Measurements from ENCODE around the gene HES2. TPM values are rescaled to one million over a fixed set of nuclear protein-coding genes. Genes with fewer than 3 reads are reported as not detected.

HES2 gene
- total and polyA plus RNA-seq, 9 of the 15 experiments (the other 6 are each of a cell fraction or from before 2014, with no cell fraction given) = 0.05 to 0.18 (median 0.07) TPM; not detected in 4

DNA sequence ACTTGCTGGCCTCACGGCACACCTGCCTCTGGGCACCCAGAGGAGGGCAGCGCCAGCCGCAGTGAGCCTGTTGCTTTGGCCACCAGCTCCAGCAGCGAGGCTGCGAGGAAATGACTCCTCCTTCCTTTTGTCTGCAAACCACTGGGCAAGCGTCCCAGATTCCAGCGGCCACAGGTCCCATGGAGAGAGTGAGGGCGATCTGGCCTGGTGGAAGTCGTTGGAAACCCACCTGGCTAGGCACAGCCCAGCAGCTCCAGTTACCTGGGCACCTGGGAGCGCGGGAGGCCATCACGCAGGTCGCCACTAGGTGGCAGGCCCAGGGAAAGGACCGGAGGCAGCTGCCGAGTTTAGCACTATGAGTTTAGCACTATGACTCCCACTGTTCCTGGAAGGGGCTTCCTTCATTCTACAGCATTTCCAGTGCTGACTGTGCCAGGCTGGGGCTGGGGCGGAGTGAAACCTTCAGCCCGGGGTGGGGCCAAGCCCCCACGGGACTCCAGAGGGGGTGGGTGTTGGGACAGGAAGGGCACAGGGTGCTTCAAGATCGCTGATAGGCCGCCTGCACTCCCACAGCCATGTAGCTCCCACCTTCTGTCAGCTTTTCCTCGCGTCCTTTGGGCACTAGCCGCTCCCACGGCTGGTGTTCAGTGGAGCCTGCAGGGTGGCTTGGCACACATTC, 3.7 kb upstream of the HES2 start (continued):
- TF ChIP-seq JUND (IDR thresholded peaks at IDR 0.05; ENCODE audit: borderline replicate concordance, low read depth, low read length) = peak; percentile 27; the same call in 1 of the 2 replicates
- TF ChIP-seq JUND (tag; IDR thresholded peaks at IDR 0.05; ENCODE audit: borderline replicate concordance, low read depth, low read length) = no peak; the same call in 2 of the 3 replicates
- TF ChIP-seq, protein P1, sequence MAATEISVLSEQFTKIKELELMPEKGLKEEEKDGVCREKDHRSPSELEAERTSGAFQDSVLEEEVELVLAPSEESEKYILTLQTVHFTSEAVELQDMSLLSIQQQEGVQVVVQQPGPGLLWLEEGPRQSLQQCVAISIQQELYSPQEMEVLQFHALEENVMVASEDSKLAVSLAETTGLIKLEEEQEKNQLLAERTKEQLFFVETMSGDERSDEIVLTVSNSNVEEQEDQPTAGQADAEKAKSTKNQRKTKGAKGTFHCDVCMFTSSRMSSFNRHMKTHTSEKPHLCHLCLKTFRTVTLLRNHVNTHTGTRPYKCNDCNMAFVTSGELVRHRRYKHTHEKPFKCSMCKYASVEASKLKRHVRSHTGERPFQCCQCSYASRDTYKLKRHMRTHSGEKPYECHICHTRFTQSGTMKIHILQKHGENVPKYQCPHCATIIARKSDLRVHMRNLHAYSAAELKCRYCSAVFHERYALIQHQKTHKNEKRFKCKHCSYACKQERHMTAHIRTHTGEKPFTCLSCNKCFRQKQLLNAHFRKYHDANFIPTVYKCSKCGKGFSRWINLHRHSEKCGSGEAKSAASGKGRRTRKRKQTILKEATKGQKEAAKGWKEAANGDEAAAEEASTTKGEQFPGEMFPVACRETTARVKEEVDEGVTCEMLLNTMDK (IDR thresholded peaks at IDR 0.05; ENCODE audit: borderline replicate concordance, insufficient read depth, low read depth, low read length, poor library complexity, severe bottlenecking) = peak; percentile 31
- TF ChIP-seq MTA3 (IDR thresholded peaks at IDR 0.05; ENCODE audit: borderline replicate concordance) = 0 out of 2 replicates have a peak, but pooled peaks have one; percentile 32
- peak in 1 of 2 experiments; percentile 28; a peak in 1 of 4 replicates for TF ChIP-seq MAZ (CRISPR knock-in tag; conservative IDR thresholded peaks at IDR 0.05 in 1 of 2, IDR thresholded peaks at IDR 0.05 in 1 of 2)

DNA sequence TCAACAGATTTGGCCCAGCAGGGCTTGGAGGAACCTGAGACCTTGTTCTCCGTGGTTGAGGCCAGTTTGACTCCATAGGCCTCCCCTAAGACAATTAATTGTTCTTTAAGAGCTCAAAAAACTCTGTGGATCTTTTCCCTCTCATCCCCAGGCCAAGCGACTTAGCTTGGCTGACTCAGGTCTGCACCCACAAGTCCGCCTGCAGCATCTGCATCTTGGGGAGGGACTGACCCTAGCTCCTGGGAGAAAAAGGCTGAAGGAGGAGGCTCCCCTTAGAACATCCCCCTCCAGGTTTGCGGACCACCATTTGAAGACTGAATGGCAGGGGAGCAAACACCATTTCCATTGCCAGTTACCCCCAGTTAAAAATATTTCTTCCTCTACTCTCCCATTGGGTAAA, 1.5 kb upstream of the HES2 start:
- Histone ChIP-seq H3K9me3 (replicated peaks; ENCODE audit: control insufficient read depth, insufficient read depth, low read depth, low read length) (no peaks in the 10 kb centered on the region), H4K20me1 (replicated peaks; ENCODE audit: control insufficient read depth, insufficient read depth, low read length) (peaks cover 34% of the 10 kb centered on the region; the same call in 1 of the 2 replicates), H3K9me1 (ENCODE audit: control insufficient read depth, insufficient read depth, low read length) (no peaks in the 10 kb centered on the region), H3K27me3 (ENCODE audit: control insufficient read depth in 2 of 2, insufficient read depth in 2 of 2, low read length in 2 of 2) (peaks cover 45 to 85% of the 10 kb centered on the region in 2 experiments; a peak in 4 of 5 replicates), H3K79me2 (ENCODE audit: control insufficient read depth, insufficient read depth, low read length) (no peaks in the 10 kb centered on the region), H3K4me3 (no peak overlapping the region), H3K27ac (ENCODE audit: extremely low read depth, low read depth, low read length) (no peak overlapping the region), H2AFZ (ENCODE audit: low read depth, low read length) (no peak overlapping the region), H3K4me1 (replicated peaks in 1 of 2; ENCODE audit: control insufficient read depth in 2 of 2, insufficient read depth in 2 of 2, low read length in 2 of 2) (peaks cover 22 to 57% of the 10 kb centered on the region in 2 experiments), H3K9ac (ENCODE audit: insufficient read depth in 1 of 2, low read depth in 2 of 2, low read length in 2 of 2) (no peak overlapping the region), H3K36me3 (ENCODE audit: control insufficient read depth, insufficient read depth, low read length) (no peaks in the 10 kb centered on the region), H3K4me2 (ENCODE audit: insufficient read depth, low read length) (no peak overlapping the region)
- in situ Hi-C loops (cut with MboI) = no loop called here
- WGBS (ENCODE audit: insufficient coverage, low coverage, missing lambda C conversion rate) = 4% methylated on average over 4 of the region's 4 CpGs
- BruUV-seq (replicated peaks) = no TSS peak
- ChIA-PET CTCF (ENCODE audit: low intra/inter-chr PET ratio) (no interaction called here), POLR2A (interaction anchor here (3.5 kb wide), 1 partner anchor 28 kb away, joined by 16 read pairs; the partner anchor contains the start of gene ACOT7)
- intact Hi-C loops (cut with micrococcal nuclease) = no loop called here
- DNase-seq (ENCODE audit: extremely low read depth in 1 of 4, low spot score in 3 of 4) = no peak
- no peak for ATAC-seq
- no peak for FAIRE-seq
- TF ChIP-seq, protein P2, sequence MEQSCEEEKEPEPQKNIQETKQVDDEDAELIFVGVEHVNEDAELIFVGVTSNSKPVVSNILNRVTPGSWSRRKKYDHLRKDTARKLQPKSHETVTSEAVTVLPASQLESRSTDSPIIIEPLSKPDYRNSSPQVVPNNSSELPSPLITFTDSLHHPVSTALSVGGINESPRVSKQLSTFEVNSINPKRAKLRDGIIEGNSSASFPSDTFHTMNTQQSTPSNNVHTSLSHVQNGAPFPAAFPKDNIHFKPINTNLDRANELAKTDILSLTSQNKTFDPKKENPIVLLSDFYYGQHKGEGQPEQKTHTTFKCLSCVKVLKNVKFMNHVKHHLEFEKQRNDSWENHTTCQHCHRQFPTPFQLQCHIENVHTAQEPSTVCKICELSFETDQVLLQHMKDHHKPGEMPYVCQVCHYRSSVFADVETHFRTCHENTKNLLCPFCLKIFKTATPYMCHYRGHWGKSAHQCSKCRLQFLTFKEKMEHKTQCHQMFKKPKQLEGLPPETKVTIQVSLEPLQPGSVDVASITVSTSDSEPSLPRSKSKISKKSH (CRISPR knock-in tag; IDR thresholded peaks at IDR 0.05) = no peak
- TF ChIP-seq POLR2H (tag; IDR thresholded peaks at IDR 0.05; ENCODE audit: low read depth) (no peak), PHB (CRISPR knock-in tag; IDR thresholded peaks at IDR 0.05) (no peak), NFXL1 (CRISPR knock-in tag; IDR thresholded peaks at IDR 0.05) (no peak), ASH1L (IDR thresholded peaks at IDR 0.05; ENCODE audit: borderline replicate concordance, low read depth, partially characterized antibody) (no peak), KAT2B (IDR thresholded peaks at IDR 0.05; ENCODE audit: low read depth, low read length) (no peak), NCOA4 (IDR thresholded peaks at IDR 0.05; ENCODE audit: partially characterized antibody) (no peak), ELF2 (CRISPR knock-in tag; IDR thresholded peaks at IDR 0.05) (no peak), STAT5A (IDR thresholded peaks at IDR 0.05; ENCODE audit: borderline replicate concordance, low read length) (no peak)
- TF ChIP-seq, protein P3, sequence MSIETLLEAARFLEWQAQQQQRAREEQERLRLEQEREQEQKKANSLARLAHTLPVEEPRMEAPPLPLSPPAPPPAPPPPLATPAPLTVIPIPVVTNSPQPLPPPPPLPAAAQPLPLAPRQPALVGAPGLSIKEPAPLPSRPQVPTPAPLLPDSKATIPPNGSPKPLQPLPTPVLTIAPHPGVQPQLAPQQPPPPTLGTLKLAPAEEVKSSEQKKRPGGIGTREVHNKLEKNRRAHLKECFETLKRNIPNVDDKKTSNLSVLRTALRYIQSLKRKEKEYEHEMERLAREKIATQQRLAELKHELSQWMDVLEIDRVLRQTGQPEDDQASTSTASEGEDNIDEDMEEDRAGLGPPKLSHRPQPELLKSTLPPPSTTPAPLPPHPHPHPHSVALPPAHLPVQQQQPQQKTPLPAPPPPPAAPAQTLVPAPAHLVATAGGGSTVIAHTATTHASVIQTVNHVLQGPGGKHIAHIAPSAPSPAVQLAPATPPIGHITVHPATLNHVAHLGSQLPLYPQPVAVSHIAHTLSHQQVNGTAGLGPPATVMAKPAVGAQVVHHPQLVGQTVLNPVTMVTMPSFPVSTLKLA (conservative IDR thresholded peaks at IDR 0.05) = no peak

Data from K562 (cell line).